ENCODE measurements around the gene RAB25. TPM values are rescaled to one million over a fixed set of nuclear protein-coding genes. Genes with fewer than 3 reads are reported as not detected.

Gene RAB25
- polyA plus RNA-seq, 1 donor from 2014 or later: 1.3 TPM

DNA sequence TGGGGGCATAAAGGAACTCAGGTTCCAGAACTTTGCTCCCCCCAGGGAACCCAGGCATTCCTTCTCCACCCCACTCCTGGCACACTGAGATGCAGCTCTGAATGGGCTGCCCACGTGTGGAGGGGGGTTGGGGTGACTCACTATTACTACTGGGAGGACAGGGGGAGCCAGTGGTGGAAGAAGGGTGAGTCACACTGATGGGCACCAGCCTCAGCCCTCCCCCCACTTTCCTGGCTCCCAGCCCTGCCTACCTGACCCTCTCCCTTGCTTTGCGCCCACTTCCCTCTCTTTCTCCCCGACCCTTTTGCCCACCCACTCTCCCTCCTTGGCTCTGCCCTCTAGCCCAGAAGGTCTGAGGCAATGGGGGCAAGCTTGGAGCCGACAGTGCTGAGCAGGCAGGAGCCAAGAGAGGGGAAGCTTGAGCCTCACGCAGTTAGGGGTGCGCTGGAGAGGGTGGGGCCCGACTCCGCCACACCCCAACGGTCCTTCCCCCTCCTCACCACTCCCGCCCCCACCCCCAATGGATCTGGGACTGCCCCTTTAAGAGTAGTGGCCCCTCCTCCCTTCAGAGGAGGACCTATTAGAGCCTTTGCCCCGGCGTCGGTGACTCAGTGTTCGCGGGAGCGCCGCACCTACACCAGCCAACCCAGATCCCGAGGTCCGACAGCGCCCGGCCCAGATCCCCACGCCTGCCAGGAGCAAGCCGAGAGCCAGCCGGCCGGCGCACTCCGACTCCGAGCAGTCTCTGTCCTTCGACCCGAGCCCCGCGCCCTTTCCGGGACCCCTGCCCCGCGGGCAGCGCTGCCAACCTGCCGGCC, 53.4 kb downstream of the RAB25 start, which contains the start of gene LMNA:
Gene LMNA (plus strand): TSS at position 611 of the 818 bp plus-strand sequence. CDS start 208 bp downstream, outside the sequence.
- H3K79me2 ChIP-seq (replicated peaks; ENCODE audit: insufficient read depth, low read length): peaks cover 13% of the 10 kb centered on the region

DNA sequence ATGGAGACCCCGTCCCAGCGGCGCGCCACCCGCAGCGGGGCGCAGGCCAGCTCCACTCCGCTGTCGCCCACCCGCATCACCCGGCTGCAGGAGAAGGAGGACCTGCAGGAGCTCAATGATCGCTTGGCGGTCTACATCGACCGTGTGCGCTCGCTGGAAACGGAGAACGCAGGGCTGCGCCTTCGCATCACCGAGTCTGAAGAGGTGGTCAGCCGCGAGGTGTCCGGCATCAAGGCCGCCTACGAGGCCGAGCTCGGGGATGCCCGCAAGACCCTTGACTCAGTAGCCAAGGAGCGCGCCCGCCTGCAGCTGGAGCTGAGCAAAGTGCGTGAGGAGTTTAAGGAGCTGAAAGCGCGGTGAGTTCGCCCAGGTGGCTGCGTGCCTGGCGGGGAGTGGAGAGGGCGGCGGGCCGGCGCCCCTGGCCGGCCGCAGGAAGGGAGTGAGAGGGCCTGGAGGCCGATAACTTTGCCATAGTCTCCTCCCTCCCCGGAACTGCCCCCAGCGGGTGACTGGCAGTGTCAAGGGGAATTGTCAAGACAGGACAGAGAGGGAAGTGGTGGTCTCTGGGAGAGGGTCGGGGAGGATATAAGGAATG, 54.1 kb downstream of the RAB25 start:
- peaks cover 19% of the 10 kb centered on the region for H4K20me1 ChIP-seq (ENCODE audit: insufficient read depth)
- no peak overlapping the region for H3K27ac ChIP-seq (ENCODE audit: low read length)
- no peak for TF ChIP-seq EZH2 (IDR thresholded peaks at IDR 0.05; ENCODE audit: borderline replicate concordance, insufficient read depth, low read length, poor library complexity, severe bottlenecking)
- TF ChIP-seq, protein P1, sequence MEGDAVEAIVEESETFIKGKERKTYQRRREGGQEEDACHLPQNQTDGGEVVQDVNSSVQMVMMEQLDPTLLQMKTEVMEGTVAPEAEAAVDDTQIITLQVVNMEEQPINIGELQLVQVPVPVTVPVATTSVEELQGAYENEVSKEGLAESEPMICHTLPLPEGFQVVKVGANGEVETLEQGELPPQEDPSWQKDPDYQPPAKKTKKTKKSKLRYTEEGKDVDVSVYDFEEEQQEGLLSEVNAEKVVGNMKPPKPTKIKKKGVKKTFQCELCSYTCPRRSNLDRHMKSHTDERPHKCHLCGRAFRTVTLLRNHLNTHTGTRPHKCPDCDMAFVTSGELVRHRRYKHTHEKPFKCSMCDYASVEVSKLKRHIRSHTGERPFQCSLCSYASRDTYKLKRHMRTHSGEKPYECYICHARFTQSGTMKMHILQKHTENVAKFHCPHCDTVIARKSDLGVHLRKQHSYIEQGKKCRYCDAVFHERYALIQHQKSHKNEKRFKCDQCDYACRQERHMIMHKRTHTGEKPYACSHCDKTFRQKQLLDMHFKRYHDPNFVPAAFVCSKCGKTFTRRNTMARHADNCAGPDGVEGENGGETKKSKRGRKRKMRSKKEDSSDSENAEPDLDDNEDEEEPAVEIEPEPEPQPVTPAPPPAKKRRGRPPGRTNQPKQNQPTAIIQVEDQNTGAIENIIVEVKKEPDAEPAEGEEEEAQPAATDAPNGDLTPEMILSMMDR (IDR thresholded peaks at IDR 0.05; ENCODE audit: poor library complexity, severe bottlenecking): no peak
- TF ChIP-seq TAF1 (IDR thresholded peaks at IDR 0.05; ENCODE audit: low read depth): no peak
- no peak for TF ChIP-seq POLR2AphosphoS5 (IDR thresholded peaks at IDR 0.05)
- TF ChIP-seq EP300 (conservative IDR thresholded peaks at IDR 0.05; ENCODE audit: poor library complexity, severe bottlenecking): no peak
- TF ChIP-seq, protein P2, sequence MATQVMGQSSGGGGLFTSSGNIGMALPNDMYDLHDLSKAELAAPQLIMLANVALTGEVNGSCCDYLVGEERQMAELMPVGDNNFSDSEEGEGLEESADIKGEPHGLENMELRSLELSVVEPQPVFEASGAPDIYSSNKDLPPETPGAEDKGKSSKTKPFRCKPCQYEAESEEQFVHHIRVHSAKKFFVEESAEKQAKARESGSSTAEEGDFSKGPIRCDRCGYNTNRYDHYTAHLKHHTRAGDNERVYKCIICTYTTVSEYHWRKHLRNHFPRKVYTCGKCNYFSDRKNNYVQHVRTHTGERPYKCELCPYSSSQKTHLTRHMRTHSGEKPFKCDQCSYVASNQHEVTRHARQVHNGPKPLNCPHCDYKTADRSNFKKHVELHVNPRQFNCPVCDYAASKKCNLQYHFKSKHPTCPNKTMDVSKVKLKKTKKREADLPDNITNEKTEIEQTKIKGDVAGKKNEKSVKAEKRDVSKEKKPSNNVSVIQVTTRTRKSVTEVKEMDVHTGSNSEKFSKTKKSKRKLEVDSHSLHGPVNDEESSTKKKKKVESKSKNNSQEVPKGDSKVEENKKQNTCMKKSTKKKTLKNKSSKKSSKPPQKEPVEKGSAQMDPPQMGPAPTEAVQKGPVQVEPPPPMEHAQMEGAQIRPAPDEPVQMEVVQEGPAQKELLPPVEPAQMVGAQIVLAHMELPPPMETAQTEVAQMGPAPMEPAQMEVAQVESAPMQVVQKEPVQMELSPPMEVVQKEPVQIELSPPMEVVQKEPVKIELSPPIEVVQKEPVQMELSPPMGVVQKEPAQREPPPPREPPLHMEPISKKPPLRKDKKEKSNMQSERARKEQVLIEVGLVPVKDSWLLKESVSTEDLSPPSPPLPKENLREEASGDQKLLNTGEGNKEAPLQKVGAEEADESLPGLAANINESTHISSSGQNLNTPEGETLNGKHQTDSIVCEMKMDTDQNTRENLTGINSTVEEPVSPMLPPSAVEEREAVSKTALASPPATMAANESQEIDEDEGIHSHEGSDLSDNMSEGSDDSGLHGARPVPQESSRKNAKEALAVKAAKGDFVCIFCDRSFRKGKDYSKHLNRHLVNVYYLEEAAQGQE (IDR thresholded peaks at IDR 0.05; ENCODE audit: borderline replicate concordance): no peak
- TF ChIP-seq MXI1 (conservative IDR thresholded peaks at IDR 0.05; ENCODE audit: poor library complexity, severe bottlenecking): no peak

More for the DNA sequence above, 53.4 kb downstream of the RAB25 start, which contains the start of gene LMNA:
- Histone ChIP-seq H3F3A (ENCODE audit: insufficient read depth, low read length, poor library complexity, severe bottlenecking) (no peaks in the 10 kb centered on the region), H3K27me3 (ENCODE audit: insufficient read depth, low read depth, low read length) (no peaks in the 10 kb centered on the region), H3K27ac (ENCODE audit: low read length) (no peak within 1 kb of the TSS), H3K9ac (ENCODE audit: low read length) (peak within 1 kb of the TSS; percentile 45), H3K4me2 (ENCODE audit: low read length) (peak within 1 kb of the TSS; percentile 48), H2AFZ (ENCODE audit: low read depth, low read length) (no peak within 1 kb of the TSS), H3K4me3 (ENCODE audit: low read length) (peak within 1 kb of the TSS; percentile 65), H3K36me3 (ENCODE audit: insufficient read depth, low read length) (no peaks in the 10 kb centered on the region), H3K9me3 (ENCODE audit: low read length) (no peaks in the 10 kb centered on the region), H3K9me2 (ENCODE audit: insufficient read depth, low read length) (no peaks in the 10 kb centered on the region), H4K20me1 (ENCODE audit: insufficient read depth) (peaks cover 19% of the 10 kb centered on the region)
- TF ChIP-seq SMC3 (conservative IDR thresholded peaks at IDR 0.05; ENCODE audit: poor library complexity): no peak
- TF ChIP-seq EZH2 (IDR thresholded peaks at IDR 0.05; ENCODE audit: borderline replicate concordance, insufficient read depth, low read length, poor library complexity, severe bottlenecking): no peak
- TF ChIP-seq RAD21 (conservative IDR thresholded peaks at IDR 0.05): no peak
- TF ChIP-seq, protein P1 (IDR thresholded peaks at IDR 0.05; ENCODE audit: poor library complexity, severe bottlenecking): no peak
- TF ChIP-seq EP300 (conservative IDR thresholded peaks at IDR 0.05; ENCODE audit: poor library complexity, severe bottlenecking): no peak
- no peak for TF ChIP-seq TAF1 (IDR thresholded peaks at IDR 0.05; ENCODE audit: low read depth)
- TF ChIP-seq, protein P2 (IDR thresholded peaks at IDR 0.05; ENCODE audit: borderline replicate concordance): no peak
- no peak for TF ChIP-seq MXI1 (conservative IDR thresholded peaks at IDR 0.05; ENCODE audit: poor library complexity, severe bottlenecking)
- TF ChIP-seq POLR2AphosphoS5 (IDR thresholded peaks at IDR 0.05): no peak

More for the DNA sequence above, 54.1 kb downstream of the RAB25 start:
- Histone ChIP-seq H3K9me2 (ENCODE audit: insufficient read depth, low read length) (no peaks in the 10 kb centered on the region), H2AFZ (ENCODE audit: low read depth, low read length) (no peak overlapping the region), H3F3A (ENCODE audit: insufficient read depth, low read length, poor library complexity, severe bottlenecking) (no peaks in the 10 kb centered on the region), H3K36me3 (ENCODE audit: insufficient read depth, low read length) (no peaks in the 10 kb centered on the region), H3K4me2 (ENCODE audit: low read length) (peak overlapping the region; percentile 48), H3K27me3 (ENCODE audit: insufficient read depth, low read depth, low read length) (no peaks in the 10 kb centered on the region), H3K9ac (ENCODE audit: low read length) (peak overlapping the region; percentile 45), H3K79me2 (replicated peaks; ENCODE audit: insufficient read depth, low read length) (peaks cover 10% of the 10 kb centered on the region), H3K9me3 (ENCODE audit: low read length) (no peaks in the 10 kb centered on the region), H3K4me3 (ENCODE audit: low read length) (peak overlapping the region; percentile 65)
